Activated CD4-positive, alpha-beta T cell treated with anti-CD3 and anti-CD28 coated beads for 36 hours (primary cell): ENCODE results near the gene HEXD. TPM values are rescaled to one million over a fixed set of nuclear protein-coding genes. Genes with fewer than 3 reads are reported as not detected.
A peak's percentile ranks its signal among the peaks of the same experiment; 100 is the strongest.
"Not testable (repeated sequence)": the region's sequence is repeated elsewhere in the genome, so short reads cannot be mapped to it uniquely, and the experiment has no call there.

ENCODE experiments used
- ATAC-seq: fragments of 200-7000 bp; cut with Tn5 transposase; one replicate; pipeline ENCODE4 v1.10.0; 2021; ENCODE audit warnings: mild to moderate bottlenecking, moderate library complexity
- CTCF ChIA-PET: fragments of 350-600 bp; sonication (Branson Sonifier 250); formaldehyde crosslinking; loops from one replicate; lab custom pipeline; 2021; ENCODE audit warnings: antibody characterized with exemption; lab: Charles Lee
- POLR2A ChIA-PET: fragments of 350-600 bp; sonication (Branson Sonifier 250); formaldehyde crosslinking; loops from one replicate; lab custom pipeline; 2021; ENCODE audit warnings: antibody characterized with exemption, inconsistent platforms; lab: Charles Lee
- DNase-seq: peaks from one replicate; pipeline ENCODE4 v3.0.0-alpha.2; 2020
- H3K27ac Mint-ChIP-seq: one replicate; pipeline ENCODE4 v1.8.0; 2021; ENCODE audit warnings: mixed read lengths
- H3K27me3 Mint-ChIP-seq: one replicate; pipeline ENCODE4 v1.8.0; 2021; ENCODE audit warnings: mixed read lengths
- H3K36me3 Mint-ChIP-seq: one replicate; pipeline ENCODE4 v1.8.0; 2021; ENCODE audit warnings: low read depth, mixed read lengths
- H3K4me1 Mint-ChIP-seq: one replicate; pipeline ENCODE4 v1.8.0; 2021; ENCODE audit warnings: mixed read lengths
- H3K4me3 Mint-ChIP-seq: one replicate; pipeline ENCODE4 v1.8.0; 2021; ENCODE audit warnings: mild to moderate bottlenecking, moderate library complexity, mixed read lengths
- H3K9me3 Mint-ChIP-seq: one replicate; pipeline ENCODE4 v1.8.0; 2021; ENCODE audit warnings: low read depth, mixed read lengths
- intact Hi-C, 2 experiments: fragments of 100-400 bp; cut with DNase I in 1 of 2; cut with micrococcal nuclease in 1 of 2; formaldehyde crosslinking; loops; one replicate each; pipeline versions ENCODE4 v1.14.2 to v1.15.1; 2022 to 2024; cut with DNase I, micrococcal nuclease
- total RNA-seq, 2 experiments: library from RNA; stranded (reverse); gene quantifications; one replicate each; pipeline ENCODE4 v1.2.3, GENCODE V29; 2021

The HEXD gene
- total RNA-seq = 10 to 100 TPM; 23.3 to 26.0 TPM

- intact Hi-C loops = loop anchor here (1.0 to 10.0 kb wide), 14 partner anchors 32 to 395 kb away; partner anchors contain the start of genes CYBC1 (in 2 of the 2), CENPX (in 1 of the 2), CSNK1D (in 1 of the 2) and DCXR (in 1 of the 2)
- H3K4me3 Mint-ChIP-seq = peak within 1 kb of the TSS; percentile 73
- POLR2A ChIA-PET = interaction anchor here (0.6 to 0.7 kb wide), 2 partner anchors 77 to 177 kb away, joined by 3 read pairs; no protein-coding TSS in a partner anchor
- H3K9me3 Mint-ChIP-seq = peaks cover 2% of the 10 kb centered on the region
- DNase-seq (peak; percentile 91), ATAC-seq (peak; percentile 88)
- H3K4me1 Mint-ChIP-seq = peaks cover 21% of the 10 kb centered on the region
- CTCF ChIA-PET = interaction anchor here (0.9 to 1.6 kb wide), 9 partner anchors 8 to 212 kb away, joined by 3 to 8 read pairs (median 4); no protein-coding TSS in a partner anchor
- H3K27ac Mint-ChIP-seq = peak within 1 kb of the TSS; percentile 42
- H3K36me3 Mint-ChIP-seq = peaks cover 32% of the 10 kb centered on the region
- no peaks in the 10 kb centered on the region for H3K27me3 Mint-ChIP-seq
These were observed at the start of gene HEXD, which contains the start of gene OGFOD3 for GRCh38 chr17:82418001-82418986. Gene HEXD, plus strand, starts transcription at chr17:82418347. Its CDS starts 1,453 bp downstream, at chr17:82419800. Gene OGFOD3, minus strand, starts transcription at chr17:82418586. Its CDS starts 101 bp downstream, at chr17:82418485.

- Mint-ChIP-seq H3K9me3 (no peaks in the 10 kb centered on the region), H3K4me3 (no peak overlapping the region), H3K27me3 (peaks cover 35% of the 10 kb centered on the region), H3K27ac (no peak overlapping the region), H3K36me3 (no peaks in the 10 kb centered on the region), H3K4me1 (peaks cover 15% of the 10 kb centered on the region)
- no peak for DNase-seq
- intact Hi-C loops = no loop called here
- ChIA-PET POLR2A (no interaction called here), CTCF (interaction anchor here (1.2 kb wide), 1 partner anchor 10 kb away, joined by 11 read pairs; no protein-coding TSS in a partner anchor)
- ATAC-seq = no peak
These were observed 48.9 kb upstream of the HEXD start for GRCh38 chr17:82369211-82369610.

- H3K4me1 Mint-ChIP-seq = peaks cover 15% of the 10 kb centered on the region
- no peaks in the 10 kb centered on the region for H3K9me3 Mint-ChIP-seq
- peaks cover 38% of the 10 kb centered on the region for H3K27me3 Mint-ChIP-seq
- ATAC-seq (peak; percentile 66), DNase-seq (peak; percentile 59)
- H3K4me3 Mint-ChIP-seq = peak overlapping the region; percentile 7
- CTCF ChIA-PET = interaction anchor here (0.6 to 1.3 kb wide), 9 partner anchors 11 to 129 kb away, joined by 3 to 11 read pairs (median 4); partner anchors contain the start of gene SECTM1
- intact Hi-C loops = no loop called here
- no peak overlapping the region for H3K27ac Mint-ChIP-seq
- H3K36me3 Mint-ChIP-seq = no peaks in the 10 kb centered on the region
- POLR2A ChIA-PET = interaction anchor here (0.6 to 0.8 kb wide), 2 partner anchors 11 to 106 kb away, joined by 4 to 7 read pairs; no protein-coding TSS in a partner anchor
These were observed 47.4 kb upstream of the HEXD start for GRCh38 chr17:82370471-82371332.

- peaks cover 15% of the 10 kb centered on the region for H3K4me1 Mint-ChIP-seq
- CTCF ChIA-PET = interaction anchor here (0.8 to 1.3 kb wide), 3 partner anchors 20 to 130 kb away, joined by 3 to 4 read pairs (median 3); no protein-coding TSS in a partner anchor
- DNase-seq = no peak
- POLR2A ChIA-PET = no interaction called here
- H3K27ac Mint-ChIP-seq = no peak within 1 kb of the TSS
- no peaks in the 10 kb centered on the region for H3K9me3 Mint-ChIP-seq
- no peak for ATAC-seq
- intact Hi-C loops = no loop called here
- H3K36me3 Mint-ChIP-seq = no peaks in the 10 kb centered on the region
- H3K27me3 Mint-ChIP-seq = peaks cover 42% of the 10 kb centered on the region
- H3K4me3 Mint-ChIP-seq = peak within 1 kb of the TSS; percentile 7
These were observed 46.6 kb upstream of the HEXD start, which contains the start of gene UTS2R for GRCh38 chr17:82371333-82372248. Gene UTS2R, plus strand, starts transcription at chr17:82371765. Its CDS starts 2,560 bp downstream, at chr17:82374325.

GRCh38 chr17:82372249-82373071 lies 45.7 kb upstream of the HEXD start:
- Mint-ChIP-seq H3K4me3 (no peak overlapping the region), H3K36me3 (no peaks in the 10 kb centered on the region), H3K27ac (no peak overlapping the region), H3K9me3 (no peaks in the 10 kb centered on the region), H3K27me3 (peaks cover 40% of the 10 kb centered on the region), H3K4me1 (peaks cover 15% of the 10 kb centered on the region)
- ATAC-seq (no peak), DNase-seq (no peak)
- ChIA-PET POLR2A (no interaction called here), CTCF (interaction anchor here (0.7 kb wide), 1 partner anchor 29 kb away, joined by 3 read pairs; no protein-coding TSS in a partner anchor)
- intact Hi-C loops = no loop called here

- CTCF ChIA-PET = interaction anchor here (0.7 kb wide), 1 partner anchor 29 kb away, joined by 3 read pairs; no protein-coding TSS in a partner anchor
- H3K4me3 Mint-ChIP-seq, H3K27ac Mint-ChIP-seq, ATAC-seq, H3K36me3 Mint-ChIP-seq, H3K9me3 Mint-ChIP-seq, DNase-seq, intact Hi-C loops, POLR2A ChIA-PET: not testable (repeated sequence)
- Mint-ChIP-seq H3K27me3 (peaks cover 38% of the 10 kb centered on the region), H3K4me1 (peaks cover 15% of the 10 kb centered on the region)
These were observed 45.1 kb upstream of the HEXD start for GRCh38 chr17:82373072-82373452.

GRCh38 chr17:82373731-82374625 lies 44.2 kb upstream of the HEXD start:
- no peak overlapping the region for H3K4me3 Mint-ChIP-seq

GRCh38 chr17:82374626-82375331 lies 43.4 kb upstream of the HEXD start:
- DNase-seq (no peak), ATAC-seq (no peak)
- intact Hi-C loops = no loop called here
- Mint-ChIP-seq H3K4me3 (no peak overlapping the region), H3K36me3 (no peaks in the 10 kb centered on the region), H3K27ac (no peak overlapping the region), H3K9me3 (no peaks in the 10 kb centered on the region), H3K4me1 (peaks cover 15% of the 10 kb centered on the region), H3K27me3 (peaks cover 37% of the 10 kb centered on the region)
- ChIA-PET POLR2A (no interaction called here), CTCF (no interaction called here)

More at GRCh38 chr17:82373731-82374625, 44.2 kb upstream of the HEXD start:
- Mint-ChIP-seq H3K36me3 (no peaks in the 10 kb centered on the region), H3K27ac (no peak overlapping the region), H3K9me3 (no peaks in the 10 kb centered on the region), H3K27me3 (peaks cover 41% of the 10 kb centered on the region), H3K4me1 (peaks cover 15% of the 10 kb centered on the region)
- CTCF ChIA-PET = no interaction called here
- no peak for ATAC-seq
- intact Hi-C loops = no loop called here
- DNase-seq = no peak
- POLR2A ChIA-PET = no interaction called here
